H9 (cell line): ENCODE measurements around the gene STARD10. TPM values are rescaled to one million over a fixed set of nuclear protein-coding genes. Genes with fewer than 3 reads are reported as not detected.

Source experiments
- DNase-seq: peaks from one replicate; pipeline ENCODE4 v3.0.0-alpha.2; 2017
- H2AFZ ChIP-seq: one replicate; pipeline ENCODE4 v1.6.1; 2013; ENCODE audit warnings: mild to moderate bottlenecking, low read length, control low read depth, moderate library complexity
- H2AK5ac ChIP-seq: 2 replicates; pipeline ENCODE4 v1.6.1; 2013; ENCODE audit warnings: low read length, control low read depth, mixed read lengths; ENCODE audit not compliant: insufficient read length
- H2BK120ac ChIP-seq: one replicate; pipeline ENCODE4 v1.6.1; 2013; ENCODE audit warnings: low read depth, mild to moderate bottlenecking, low read length, control low read depth, inconsistent platforms; ENCODE audit not compliant: poor library complexity, severe bottlenecking
- H2BK12ac ChIP-seq: 2 replicates; pipeline ENCODE4 v1.6.1; 2013; ENCODE audit warnings: low read length, control low read depth, mixed read lengths, low read depth; ENCODE audit not compliant: insufficient read length
- H2BK15ac ChIP-seq: 2 replicates; pipeline ENCODE4 v1.6.1; 2013; ENCODE audit warnings: low read depth, low read length, control low read depth
- H2BK20ac ChIP-seq: one replicate; pipeline ENCODE4 v1.6.1; 2013; ENCODE audit warnings: low read depth, mild to moderate bottlenecking, low read length, control low read depth, inconsistent platforms; ENCODE audit not compliant: poor library complexity, severe bottlenecking
- H2BK5ac ChIP-seq: 2 replicates; pipeline ENCODE4 v1.6.1; 2013; ENCODE audit warnings: low read length, control low read depth, mixed read lengths; ENCODE audit not compliant: insufficient read length
- H3K14ac ChIP-seq: 2 replicates; pipeline ENCODE4 v1.6.1; 2013; ENCODE audit warnings: low read length, control low read depth; ENCODE audit not compliant: insufficient read depth
- H3K18ac ChIP-seq: 2 replicates; pipeline ENCODE4 v1.6.1; 2013; ENCODE audit warnings: low read depth, mild to moderate bottlenecking, mixed read lengths, low read length, control low read depth; ENCODE audit not compliant: insufficient read length
- H3K23ac ChIP-seq: 2 replicates; pipeline ENCODE4 v1.6.1; 2013; ENCODE audit warnings: low read length, control low read depth, mixed read lengths, low read depth; ENCODE audit not compliant: insufficient read length
- H3K23me2 ChIP-seq: 2 replicates; pipeline ENCODE4 v1.6.1; 2013; ENCODE audit warnings: low read depth, mild to moderate bottlenecking, mixed read lengths, low read length, control low read depth; ENCODE audit not compliant: insufficient read length, poor library complexity, severe bottlenecking
- H3K27ac ChIP-seq: 2 replicates; pipeline ENCODE4 v1.5.1; 2013; ENCODE audit warnings: low read length, control low read depth, mixed read lengths, low read depth; ENCODE audit not compliant: insufficient read length
- H3K27me3 ChIP-seq: 2 replicates; pipeline ENCODE4 v1.6.1; 2013; ENCODE audit warnings: low read length, control low read depth, inconsistent platforms; ENCODE audit not compliant: insufficient read depth
- H3K4ac ChIP-seq: 2 replicates; pipeline ENCODE4 v1.6.1; 2013; ENCODE audit warnings: low read depth, mild to moderate bottlenecking, control low read depth, inconsistent platforms, low read length, moderate library complexity
- H3K4me1 ChIP-seq: 2 replicates; pipeline ENCODE4 v1.6.1; 2013; ENCODE audit warnings: low read length, control low read depth, inconsistent platforms; ENCODE audit not compliant: insufficient read depth
- H3K4me2 ChIP-seq: 2 replicates; pipeline ENCODE4 v1.6.1; 2013; ENCODE audit warnings: low read length, control low read depth, mixed read lengths; ENCODE audit not compliant: insufficient read length, insufficient read depth
- H3K56ac ChIP-seq: 2 replicates; pipeline ENCODE4 v1.6.1; 2013; ENCODE audit warnings: low read depth, mild to moderate bottlenecking, mixed read lengths, low read length, control low read depth; ENCODE audit not compliant: insufficient read length
- H3K79me1 ChIP-seq: 2 replicates; pipeline ENCODE4 v1.6.1; 2013; ENCODE audit warnings: low read depth, mild to moderate bottlenecking, moderate library complexity, low read length, control low read depth, inconsistent platforms; ENCODE audit not compliant: insufficient read depth, poor library complexity, severe bottlenecking
- H3K79me2 ChIP-seq: 2 replicates; pipeline ENCODE4 v1.6.1; 2013; ENCODE audit warnings: low read length, control low read depth, inconsistent platforms; ENCODE audit not compliant: insufficient read depth
- H3K9ac ChIP-seq: 2 replicates; pipeline ENCODE4 v1.6.1; 2013; ENCODE audit warnings: low read length, control low read depth, mixed read lengths; ENCODE audit not compliant: insufficient read length; ENCODE audit errors: extremely low read depth
- H3K9me3 ChIP-seq: one replicate; pipeline ENCODE4 v1.6.1; 2013; ENCODE audit warnings: low read depth, low read length, inconsistent platforms; ENCODE audit not compliant: control insufficient read depth
- H3T11ph ChIP-seq: one replicate; pipeline ENCODE4 v1.6.1; 2013; ENCODE audit warnings: mild to moderate bottlenecking, low read length, control low read depth, inconsistent platforms
- H4K20me1 ChIP-seq: one replicate; pipeline ENCODE4 v1.6.1; 2013; ENCODE audit not compliant: control insufficient read depth, insufficient read length, insufficient read depth
- H4K5ac ChIP-seq: 2 replicates; pipeline ENCODE4 v1.6.1; 2013; ENCODE audit warnings: low read depth, mild to moderate bottlenecking, mixed read lengths, low read length, control low read depth; ENCODE audit not compliant: insufficient read length
- H4K8ac ChIP-seq: replicated peaks from 2 replicates; pipeline ENCODE4 v1.6.1; 2013; ENCODE audit warnings: low read length, control low read depth, mixed read lengths, low read depth; ENCODE audit not compliant: insufficient read length
- H4K91ac ChIP-seq: 2 replicates; pipeline ENCODE4 v1.6.1; 2013; ENCODE audit warnings: low read depth, mild to moderate bottlenecking, moderate library complexity, mixed read lengths, low read length, control low read depth; ENCODE audit not compliant: insufficient read length
- H3K27ac Mint-ChIP-seq, 3 experiments: 2 replicates in 2 of 3; 3 replicates in 1 of 3; pipeline ENCODE4 v1.8.0; 2020 to 2021; ENCODE audit warnings: mixed read lengths in 3 of 3, mild to moderate bottlenecking in 1 of 3, moderate library complexity in 1 of 3
- H3K27me3 Mint-ChIP-seq: 2 replicates; pipeline ENCODE4 v1.8.0; 2021; ENCODE audit warnings: low read depth, mild to moderate bottlenecking, moderate library complexity, mixed read lengths
- H3K36me3 Mint-ChIP-seq, 3 experiments: 2 replicates in 2 of 3; 3 replicates in 1 of 3; pipeline ENCODE4 v1.8.0; 2020 to 2021; ENCODE audit warnings: low read depth in 3 of 3, mixed read lengths in 3 of 3; ENCODE audit not compliant: insufficient read depth in 1 of 3
- H3K4me1 Mint-ChIP-seq, 2 experiments: 2 replicates each; pipeline ENCODE4 v1.8.0; 2020; ENCODE audit warnings: mixed read lengths in 2 of 2
- H3K4me3 Mint-ChIP-seq, 2 experiments: 2 replicates in 1 of 2; 3 replicates in 1 of 2; pipeline ENCODE4 v1.8.0; 2020 to 2021; ENCODE audit warnings: mild to moderate bottlenecking in 2 of 2, mixed read lengths in 2 of 2, moderate library complexity in 1 of 2
- H3K9me3 Mint-ChIP-seq, 2 experiments: 2 replicates in 1 of 2; 3 replicates in 1 of 2; pipeline ENCODE4 v1.8.0; 2020; ENCODE audit warnings: mild to moderate bottlenecking in 2 of 2, mixed read lengths in 2 of 2, moderate library complexity in 1 of 2
- WGBS: extraction: QIAGEN DNeasy Blood & Tissue Kit; methylation state at CpG from one replicate; pipeline ENCODE4 v1.1.7; 2013; ENCODE audit warnings: missing lambda C conversion rate, low lambda C conversion rate, mixed read lengths; ENCODE audit not compliant: insufficient read length; ENCODE audit errors: extremely low coverage; 5-methylcytosine and 5-hydroxymethylcytosine counted together
- total RNA-seq: library from RNA; stranded (reverse); gene quantifications from 2 replicates; pipeline ENCODE4 v1.2.1, GENCODE V29; 2021
- TF ChIP-seq, protein P1 (sequence below): fragments of 200-600 bp; sonication (generic); conservative IDR thresholded peaks from 3 replicates; pipeline ENCODE4 v1.8.0; 2021; ENCODE audit warnings: antibody characterized with exemption, mild to moderate bottlenecking

The STARD10 gene
- total RNA-seq, 1 experiment from 2014 or later = 24.4 TPM

DNA sequence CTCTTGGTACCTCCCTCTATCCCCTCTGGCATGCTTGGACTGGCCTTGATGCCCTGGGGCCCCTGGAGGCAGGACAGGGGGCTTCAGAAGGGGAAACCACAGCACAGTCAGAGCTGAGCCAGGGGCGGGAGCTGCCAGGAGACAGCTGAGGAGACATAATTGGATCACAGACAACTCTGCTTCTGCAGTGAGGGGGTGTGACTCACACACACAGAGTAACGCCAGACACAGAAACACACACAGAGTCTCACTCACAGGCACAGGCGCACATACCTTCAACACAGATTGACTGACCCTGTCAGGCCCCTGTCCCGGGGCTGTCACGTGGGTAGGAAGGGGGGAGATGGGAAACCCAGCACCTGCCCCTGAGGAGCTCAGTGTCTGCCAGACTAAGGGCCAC lies 20.6 kb downstream of the STARD10 start:
- no peak overlapping the region for H2BK120ac ChIP-seq
- DNase-seq = no peak
- no peak overlapping the region for H2AK5ac ChIP-seq
- H3K9ac ChIP-seq = no peak overlapping the region
- H3K9me3 ChIP-seq = no peaks in the 10 kb centered on the region
- no peak overlapping the region for H3K27ac ChIP-seq
- H3K14ac ChIP-seq = no peak overlapping the region
- no peak overlapping the region for H3T11ph ChIP-seq
- H3K23ac ChIP-seq = no peak overlapping the region
- H4K5ac ChIP-seq = no peak overlapping the region
- H4K8ac ChIP-seq = no peak overlapping the region
- Mint-ChIP-seq H3K4me1 (peaks cover 7 to 21% of the 10 kb centered on the region in 2 experiments), H3K4me3 (no peak overlapping the region), H3K9me3 (no peaks in the 10 kb centered on the region), H3K27me3 (no peaks in the 10 kb centered on the region; the same call in 1 of the 2 replicates), H3K36me3 (no peaks in the 10 kb centered on the region; a peak in 1 of 7 replicates), H3K27ac (no peak overlapping the region)
- H3K23me2 ChIP-seq = no peaks in the 10 kb centered on the region
- no peaks in the 10 kb centered on the region for H3K79me1 ChIP-seq
- H3K56ac ChIP-seq = no peak overlapping the region
- no peaks in the 10 kb centered on the region for H3K79me2 ChIP-seq
- no peaks in the 10 kb centered on the region for H3K27me3 ChIP-seq
- WGBS = no CpG with 5 or more reads among the region's 5 CpGs
- H3K4ac ChIP-seq = no peak overlapping the region
- no peak overlapping the region for H2BK15ac ChIP-seq
- no peak overlapping the region for H4K91ac ChIP-seq
- TF ChIP-seq, protein P1, sequence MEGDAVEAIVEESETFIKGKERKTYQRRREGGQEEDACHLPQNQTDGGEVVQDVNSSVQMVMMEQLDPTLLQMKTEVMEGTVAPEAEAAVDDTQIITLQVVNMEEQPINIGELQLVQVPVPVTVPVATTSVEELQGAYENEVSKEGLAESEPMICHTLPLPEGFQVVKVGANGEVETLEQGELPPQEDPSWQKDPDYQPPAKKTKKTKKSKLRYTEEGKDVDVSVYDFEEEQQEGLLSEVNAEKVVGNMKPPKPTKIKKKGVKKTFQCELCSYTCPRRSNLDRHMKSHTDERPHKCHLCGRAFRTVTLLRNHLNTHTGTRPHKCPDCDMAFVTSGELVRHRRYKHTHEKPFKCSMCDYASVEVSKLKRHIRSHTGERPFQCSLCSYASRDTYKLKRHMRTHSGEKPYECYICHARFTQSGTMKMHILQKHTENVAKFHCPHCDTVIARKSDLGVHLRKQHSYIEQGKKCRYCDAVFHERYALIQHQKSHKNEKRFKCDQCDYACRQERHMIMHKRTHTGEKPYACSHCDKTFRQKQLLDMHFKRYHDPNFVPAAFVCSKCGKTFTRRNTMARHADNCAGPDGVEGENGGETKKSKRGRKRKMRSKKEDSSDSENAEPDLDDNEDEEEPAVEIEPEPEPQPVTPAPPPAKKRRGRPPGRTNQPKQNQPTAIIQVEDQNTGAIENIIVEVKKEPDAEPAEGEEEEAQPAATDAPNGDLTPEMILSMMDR = no peak
- H4K20me1 ChIP-seq = no peaks in the 10 kb centered on the region
- H3K18ac ChIP-seq = no peak overlapping the region
- H2BK12ac ChIP-seq = no peak overlapping the region
- H3K4me2 ChIP-seq = no peak overlapping the region
- H2BK5ac ChIP-seq = no peak overlapping the region
- H3K4me1 ChIP-seq = no peaks in the 10 kb centered on the region
- no peak overlapping the region for H2BK20ac ChIP-seq
- H2AFZ ChIP-seq = no peak overlapping the region
